Endothelial cell of umbilical vein (primary cell): ENCODE results near the gene BRMS1. TPM values are rescaled to one million over a fixed set of nuclear protein-coding genes. Genes with fewer than 3 reads are reported as not detected.

Experiments used
- BruUV-seq: library from RNA; stranded (reverse); fragments of 400-500 nt; replicated peaks from 2 replicates; lab custom pipeline; 2021; lab: Mats Ljungman, UMichigan
- CTCF ChIA-PET: fragments of 300-600, 350-600 bp; sonication (Branson Sonifier 250); formaldehyde crosslinking; loops from one replicate; lab custom pipeline; 2021; ENCODE audit warnings: antibody characterized with exemption, inconsistent platforms; lab: Charles Lee
- POLR2A ChIA-PET: fragments of 300-600, 350-600 bp; sonication (Branson Sonifier 250); formaldehyde crosslinking; loops from one replicate; lab custom pipeline; 2021; ENCODE audit warnings: antibody characterized with exemption, inconsistent platforms; lab: Charles Lee
- DNase-seq: peaks from one replicate; pipeline ENCODE4 v3.0.0-alpha.2; 2011; ENCODE audit warnings: low read depth, low spot score
- FAIRE-seq: peaks from 2 replicates; lab custom pipeline; 2011; peaks lifted over from hg19 to GRCh38; lab: Jason Lieb, UNC
- H2AFZ ChIP-seq: 2 replicates; pipeline ENCODE4 v1.6.0; 2012; ENCODE audit warnings: low read depth, low read length, control low read depth, inconsistent platforms
- H3K27ac ChIP-seq: 2 replicates; pipeline ENCODE4 v1.5.1; 2011; ENCODE audit warnings: low read depth, mild to moderate bottlenecking, control low read depth, low read length, moderate library complexity; ENCODE audit not compliant: insufficient read depth
- H3K27me3 ChIP-seq, 2 experiments: 2 replicates each; pipeline versions ENCODE4 v1.6.0 to v1.6.1; 2011; ENCODE audit warnings: low read length in 2 of 2, mixed read lengths in 1 of 2; ENCODE audit not compliant: control insufficient read depth in 2 of 2, insufficient read depth in 2 of 2
- H3K36me3 ChIP-seq, 2 experiments: 2 replicates in 1 of 2; 3 replicates in 1 of 2; pipeline ENCODE4 v1.5.1; 2011; ENCODE audit warnings: low read length in 2 of 2, mild to moderate bottlenecking in 1 of 2, moderate library complexity in 1 of 2; ENCODE audit not compliant: control insufficient read depth in 2 of 2, insufficient read depth in 2 of 2; ENCODE audit errors: extremely low read depth in 1 of 2
- H3K4me1 ChIP-seq: 3 replicates; pipeline ENCODE4 v1.5.1; 2011; ENCODE audit warnings: mild to moderate bottlenecking, low read length; ENCODE audit not compliant: control insufficient read depth, insufficient read depth; ENCODE audit errors: extremely low read depth
- H3K4me2 ChIP-seq: 2 replicates; pipeline ENCODE4 v1.6.1; 2011; ENCODE audit warnings: low read length, control low read depth, mixed read lengths; ENCODE audit not compliant: insufficient read depth
- H3K4me3 ChIP-seq, 3 experiments: fragments of 200-600 bp in 1 of 3; sonication (generic), shearing (Covaris generic) in 1 of 3; replicated peaks in 1 of 3; 2 replicates each; pipeline ENCODE4 v1.5.1; 2011 to 2016; ENCODE audit warnings: control low read depth in 3 of 3, low read length in 3 of 3, mild to moderate bottlenecking in 2 of 3, inconsistent platforms in 1 of 3, low read depth in 1 of 3, moderate library complexity in 1 of 3; ENCODE audit not compliant: insufficient read depth in 1 of 3
- H3K79me2 ChIP-seq: 2 replicates; pipeline ENCODE4 v1.6.0; 2012; ENCODE audit warnings: low read length, inconsistent platforms; ENCODE audit not compliant: control insufficient read depth, insufficient read depth
- H3K9ac ChIP-seq: replicated peaks from 2 replicates; pipeline ENCODE3; 2011; ENCODE audit warnings: low read length, control low read depth; ENCODE audit not compliant: insufficient read depth; ENCODE audit errors: extremely low read depth
- H3K9me1 ChIP-seq: replicated peaks from 3 replicates; pipeline ENCODE4 v1.6.0; 2011; ENCODE audit warnings: mild to moderate bottlenecking, low read length; ENCODE audit not compliant: control insufficient read depth, insufficient read depth; ENCODE audit errors: extremely low read depth
- H3K9me3 ChIP-seq: replicated peaks from 2 replicates; pipeline ENCODE4 v1.5.1; 2012; ENCODE audit warnings: low read length, inconsistent platforms; ENCODE audit not compliant: control insufficient read depth, insufficient read depth
- H4K20me1 ChIP-seq: replicated peaks from 2 replicates; pipeline ENCODE3; 2011; ENCODE audit warnings: mild to moderate bottlenecking, low read length; ENCODE audit not compliant: control insufficient read depth, insufficient read depth; ENCODE audit errors: extremely low read depth
- EZH2 ChIP-seq: IDR thresholded peaks from 2 replicates; pipeline ENCODE4 v1.6.1; 2012; ENCODE audit warnings: borderline replicate concordance, low read depth, mild to moderate bottlenecking, moderate library complexity, low read length, inconsistent platforms; ENCODE audit not compliant: severe bottlenecking
- FOS ChIP-seq: IDR thresholded peaks from 2 replicates; pipeline ENCODE4 v1.6.1; 2011; ENCODE audit warnings: mild to moderate bottlenecking, low read length, moderate library complexity, borderline replicate concordance; ENCODE audit not compliant: insufficient read depth
- GATA2 ChIP-seq: IDR thresholded peaks from 2 replicates; pipeline ENCODE4 v1.7.0; 2011; ENCODE audit warnings: low read depth, mild to moderate bottlenecking, moderate library complexity, mixed read lengths, low read length; ENCODE audit not compliant: insufficient read length, insufficient read depth
- JUN ChIP-seq: IDR thresholded peaks from 2 replicates; pipeline ENCODE4 v1.6.1; 2011; ENCODE audit warnings: borderline replicate concordance, low read depth; ENCODE audit not compliant: insufficient read length, insufficient read depth
- MYC ChIP-seq: IDR thresholded peaks from one replicate; pipeline ENCODE4 v1.6.1; 2011; ENCODE audit warnings: mild to moderate bottlenecking, low read depth, low read length
- POLR2A ChIP-seq: IDR thresholded peaks from 2 replicates; pipeline ENCODE4 v1.6.1; 2012; ENCODE audit warnings: low read depth, mild to moderate bottlenecking, control low read depth, low read length
- POLR2AphosphoS5 ChIP-seq: IDR thresholded peaks from 2 replicates; pipeline ENCODE4 v1.6.1; 2012; ENCODE audit warnings: low read depth, mild to moderate bottlenecking, control low read depth, low read length, moderate library complexity; ENCODE audit not compliant: insufficient read depth
- dilution Hi-C: fragments of 300-500 bp; cut with MboI; formaldehyde crosslinking; loops from one replicate; pipeline ENCODE4 v1.15.0; 2019; ENCODE audit warnings: low sequenced_read_pairs; ENCODE audit not compliant: extremely low pct_ligation_motif_present
- intact Hi-C: fragments of 100-400 bp; cut with micrococcal nuclease; formaldehyde crosslinking; loops from one replicate; pipeline ENCODE4 v1.10.0; 2022
- polyA plus RNA-seq, 4 experiments: library from polyadenylated mRNA; depleted of rRNA in 3 of 4; stranded (reverse) in 3 of 4; unstranded in 1 of 4; fragments of >200 nt; gene quantifications; 2 replicates each; pipeline versions ENCODE4 v1.2.1 to v1.2.3, GENCODE V29; 2011 to 2012; ENCODE audit warnings: missing spikeins in 1 of 4
- total RNA-seq: library from RNA; stranded (reverse); gene quantifications from 2 replicates; pipeline ENCODE4 v1.2.3, GENCODE V29; 2021
- TF ChIP-seq, protein P1 (sequence below): IDR thresholded peaks from 2 replicates; pipeline ENCODE4 v1.6.1; 2011; ENCODE audit not compliant: insufficient read depth, insufficient read length
- TF ChIP-seq, protein P2 (sequence below), 2 donors: IDR thresholded peaks; 1 replicate in 1 of 2; 2 replicates in 1 of 2; pipeline ENCODE4 v1.5.1; 2011; ENCODE audit warnings: low read length in 2 of 2, mild to moderate bottlenecking in 2 of 2, moderate library complexity in 2 of 2, control low read depth in 1 of 2, inconsistent platforms in 1 of 2, low read depth in 1 of 2; ENCODE audit not compliant: insufficient read depth in 1 of 2; ENCODE audit errors: extremely low read depth in 1 of 2

Gene BRMS1
- total and polyA plus RNA-seq, 2 donors (not counting 3 experiments of a cell fraction or from before 2014, with no cell fraction given), result 51.4 to 53.1 TPM

DNA sequence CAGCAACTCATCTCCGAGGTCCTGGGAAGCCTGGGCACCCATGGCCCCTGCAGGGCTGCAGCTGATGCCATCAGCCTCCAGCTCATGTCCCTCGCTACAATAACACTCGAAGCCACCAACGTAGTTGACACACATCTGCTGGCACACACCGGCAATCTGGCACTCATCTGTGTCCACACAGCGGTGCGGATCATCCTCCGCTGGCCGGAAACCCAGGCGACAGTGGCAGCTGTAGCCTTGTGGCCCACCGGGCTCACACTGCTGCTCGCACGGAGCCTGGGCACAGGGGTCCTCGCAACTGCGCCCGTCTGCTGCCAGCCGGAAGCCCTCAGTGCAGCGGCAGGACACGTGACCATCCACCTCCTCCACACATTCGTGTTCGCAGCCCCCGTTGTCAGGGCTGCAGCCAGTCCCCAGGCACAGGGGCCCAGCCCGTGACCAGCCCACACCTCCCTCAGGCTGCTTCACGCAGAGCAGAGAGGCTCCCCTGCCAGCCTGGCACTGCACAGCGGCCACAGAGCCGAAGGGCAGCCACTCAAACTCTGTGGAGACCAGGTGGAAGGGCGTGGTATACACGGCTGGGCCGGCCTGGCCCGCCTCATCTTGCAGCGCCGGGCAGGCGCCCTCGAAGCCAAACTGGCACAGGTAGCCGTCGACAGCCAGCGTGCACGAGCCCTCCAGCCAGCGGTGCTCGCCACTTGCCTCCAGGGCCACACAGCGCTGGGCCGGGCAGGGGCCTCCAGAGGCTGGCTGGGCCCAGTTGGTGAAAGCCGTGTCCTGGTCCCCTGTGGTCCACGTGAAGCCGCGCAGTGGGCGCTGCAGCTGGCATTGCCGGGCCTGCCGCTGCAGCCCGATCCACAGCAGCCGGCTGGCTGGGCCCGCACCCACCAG, 28.7 kb downstream of the BRMS1 start:
- TF ChIP-seq, protein P1, sequence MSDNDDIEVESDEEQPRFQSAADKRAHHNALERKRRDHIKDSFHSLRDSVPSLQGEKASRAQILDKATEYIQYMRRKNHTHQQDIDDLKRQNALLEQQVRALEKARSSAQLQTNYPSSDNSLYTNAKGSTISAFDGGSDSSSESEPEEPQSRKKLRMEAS, result no peak
- TF ChIP-seq GATA2, result no peak
- no peak for TF ChIP-seq EZH2
- no peak for TF ChIP-seq POLR2AphosphoS5
- no peak for TF ChIP-seq JUN
- TF ChIP-seq, protein P2, sequence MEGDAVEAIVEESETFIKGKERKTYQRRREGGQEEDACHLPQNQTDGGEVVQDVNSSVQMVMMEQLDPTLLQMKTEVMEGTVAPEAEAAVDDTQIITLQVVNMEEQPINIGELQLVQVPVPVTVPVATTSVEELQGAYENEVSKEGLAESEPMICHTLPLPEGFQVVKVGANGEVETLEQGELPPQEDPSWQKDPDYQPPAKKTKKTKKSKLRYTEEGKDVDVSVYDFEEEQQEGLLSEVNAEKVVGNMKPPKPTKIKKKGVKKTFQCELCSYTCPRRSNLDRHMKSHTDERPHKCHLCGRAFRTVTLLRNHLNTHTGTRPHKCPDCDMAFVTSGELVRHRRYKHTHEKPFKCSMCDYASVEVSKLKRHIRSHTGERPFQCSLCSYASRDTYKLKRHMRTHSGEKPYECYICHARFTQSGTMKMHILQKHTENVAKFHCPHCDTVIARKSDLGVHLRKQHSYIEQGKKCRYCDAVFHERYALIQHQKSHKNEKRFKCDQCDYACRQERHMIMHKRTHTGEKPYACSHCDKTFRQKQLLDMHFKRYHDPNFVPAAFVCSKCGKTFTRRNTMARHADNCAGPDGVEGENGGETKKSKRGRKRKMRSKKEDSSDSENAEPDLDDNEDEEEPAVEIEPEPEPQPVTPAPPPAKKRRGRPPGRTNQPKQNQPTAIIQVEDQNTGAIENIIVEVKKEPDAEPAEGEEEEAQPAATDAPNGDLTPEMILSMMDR (IDR thresholded peaks at IDR 0.05; ENCODE audit: extremely low read depth in 1 of 2, insufficient read depth in 1 of 2, low read depth in 1 of 2, low read length in 2 of 2), result no peak
- no peak for TF ChIP-seq POLR2A
- TF ChIP-seq FOS, result no peak
- no peak for TF ChIP-seq MYC
- POLR2A ChIA-PET, result no interaction called here
- peaks cover 5 to 7% of the 10 kb centered on the region in 2 experiments for H3K27me3 ChIP-seq
- no peak overlapping the region for H3K27ac ChIP-seq
- H3K9ac ChIP-seq, result no peak overlapping the region
- no peaks in the 10 kb centered on the region for H3K9me1 ChIP-seq
- H3K4me3 ChIP-seq, result no peak overlapping the region
- H3K4me2 ChIP-seq, result no peak overlapping the region
- intact Hi-C loops, result no loop called here
- FAIRE-seq (no peak), DNase-seq (no peak)
- dilution Hi-C loops, result no loop called here
- CTCF ChIA-PET, result interaction anchor here (0.8 to 9.5 kb wide), 4 partner anchors 11 to 73 kb away, joined by 3 to 225 read pairs (median 4); partner anchors contain the start of gene RIN1
- BruUV-seq, result no TSS peak
- no peak overlapping the region for H2AFZ ChIP-seq
- H3K36me3 ChIP-seq, result no peaks in the 10 kb centered on the region
- H3K9me3 ChIP-seq, result no peaks in the 10 kb centered on the region
- peaks cover 4% of the 10 kb centered on the region for H3K4me1 ChIP-seq
- no peaks in the 10 kb centered on the region for H4K20me1 ChIP-seq
- no peaks in the 10 kb centered on the region for H3K79me2 ChIP-seq
